IMR-90 (cell line): ENCODE results near the gene NKPD1. TPM values are rescaled to one million over a fixed set of nuclear protein-coding genes. Genes with fewer than 3 reads are reported as not detected.
A peak's percentile ranks its signal among the peaks of the same experiment; 100 is the strongest.

Experiments
- ATAC-seq: fragments of 200-7000 bp; cut with Tn5 transposase; 2 replicates; pipeline ENCODE4 v1.9.1; 2020; ENCODE audit warnings: low read depth, mild to moderate bottlenecking, moderate library complexity
- BruUV-seq: library from RNA; stranded (reverse); fragments of 400-500 nt; replicated peaks from 2 replicates; lab custom pipeline; 2021; lab: Mats Ljungman, UMichigan
- CTCF ChIA-PET: fragments of 300-600 bp; formaldehyde crosslinking; extraction: SDS; loops from one replicate; lab custom pipeline; 2021; ENCODE audit warnings: antibody characterized with exemption; lab: Yijun Ruan, JAX
- POLR2A ChIA-PET: fragments of 300-600 bp; sonication (Branson Sonifier 250); formaldehyde crosslinking; loops from one replicate; lab custom pipeline; 2022; ENCODE audit warnings: antibody characterized with exemption; ENCODE audit not compliant: unreplicated experiment; lab: Charles Lee
- DNase-seq: peaks from one replicate; pipeline ENCODE4 v3.0.0; 2013
- H2AFZ ChIP-seq: replicated peaks from 2 replicates; pipeline ENCODE3; 2013; ENCODE audit warnings: low read length, mild to moderate bottlenecking; ENCODE audit not compliant: poor library complexity
- H2AK5ac ChIP-seq: 2 replicates; pipeline ENCODE4 v1.6.1; 2013; ENCODE audit warnings: low read depth, low read length, inconsistent platforms
- H2AK9ac ChIP-seq: replicated peaks from 2 replicates; pipeline ENCODE3; 2013; ENCODE audit warnings: mild to moderate bottlenecking, low read depth, low read length, moderate library complexity; ENCODE audit not compliant: poor library complexity
- H2BK120ac ChIP-seq: 2 replicates; pipeline ENCODE4 v1.6.1; 2013; ENCODE audit warnings: low read depth, low read length, inconsistent platforms
- H2BK15ac ChIP-seq: 3 replicates; pipeline ENCODE4 v1.6.1; 2013; ENCODE audit warnings: low read depth, low read length, inconsistent platforms
- H2BK20ac ChIP-seq: 2 replicates; pipeline ENCODE4 v1.6.1; 2013; ENCODE audit warnings: low read depth, mild to moderate bottlenecking, inconsistent platforms, low read length, moderate library complexity
- H2BK5ac ChIP-seq: 2 replicates; pipeline ENCODE4 v1.6.1; 2013; ENCODE audit warnings: mild to moderate bottlenecking, low read depth, low read length, inconsistent platforms; ENCODE audit not compliant: poor library complexity, severe bottlenecking
- H3K14ac ChIP-seq: replicated peaks from 2 replicates; pipeline ENCODE4 v1.6.1; 2013; ENCODE audit warnings: low read depth, low read length, inconsistent platforms
- H3K18ac ChIP-seq: 2 replicates; pipeline ENCODE4 v1.6.1; 2013; ENCODE audit warnings: low read depth, low read length, control low read depth
- H3K23ac ChIP-seq: 2 replicates; pipeline ENCODE4 v1.6.1; 2013; ENCODE audit warnings: low read depth, low read length, inconsistent platforms
- H3K27ac ChIP-seq: 2 replicates; pipeline ENCODE4 v1.5.1; 2013; ENCODE audit warnings: mild to moderate bottlenecking, control low read depth, low read length; ENCODE audit not compliant: insufficient read depth
- H3K27me3 ChIP-seq: 2 replicates; pipeline ENCODE4 v1.6.1; 2013; ENCODE audit warnings: low read length; ENCODE audit not compliant: control insufficient read depth, insufficient read depth
- H3K36me3 ChIP-seq: 2 replicates; pipeline ENCODE4 v1.6.1; 2013; ENCODE audit warnings: low read length, mixed read lengths; ENCODE audit not compliant: control insufficient read depth, insufficient read depth
- H3K4ac ChIP-seq: 2 replicates; pipeline ENCODE4 v1.6.1; 2013; ENCODE audit warnings: low read depth, low read length, inconsistent platforms
- H3K4me1 ChIP-seq: 2 replicates; pipeline ENCODE4 v1.6.1; 2013; ENCODE audit warnings: low read length, mixed read lengths; ENCODE audit not compliant: control insufficient read depth, insufficient read depth
- H3K4me2 ChIP-seq: 2 replicates; pipeline ENCODE4 v1.6.1; 2013; ENCODE audit warnings: low read depth, mild to moderate bottlenecking, control low read depth, low read length, moderate library complexity
- H3K4me3 ChIP-seq: 2 replicates; pipeline ENCODE4 v1.5.1; 2013; ENCODE audit warnings: low read depth, mild to moderate bottlenecking, control low read depth, low read length, moderate library complexity; ENCODE audit not compliant: insufficient read depth
- H3K56ac ChIP-seq: 2 replicates; pipeline ENCODE4 v1.6.1; 2013; ENCODE audit warnings: low read length, inconsistent platforms; ENCODE audit not compliant: insufficient read depth; ENCODE audit errors: extremely low read depth
- H3K79me1 ChIP-seq, 2 experiments: 2 replicates each; pipeline ENCODE4 v1.6.1; 2013; ENCODE audit warnings: low read length in 2 of 2, inconsistent platforms in 1 of 2, low read depth in 1 of 2
- H3K9ac ChIP-seq: 2 replicates; pipeline ENCODE4 v1.6.1; 2013; ENCODE audit warnings: low read depth, low read length, control low read depth
- H3K9me1 ChIP-seq: 2 replicates; pipeline ENCODE4 v1.6.1; 2013; ENCODE audit warnings: low read length, inconsistent platforms; ENCODE audit not compliant: insufficient read depth
- H3K9me3 ChIP-seq: 2 replicates; pipeline ENCODE4 v1.6.1; 2013; ENCODE audit warnings: low read length; ENCODE audit not compliant: control insufficient read depth, insufficient read depth
- H4K20me1 ChIP-seq: 2 replicates; pipeline ENCODE4 v1.6.1; 2013; ENCODE audit warnings: low read length, inconsistent platforms; ENCODE audit not compliant: insufficient read depth
- H4K5ac ChIP-seq: 2 replicates; pipeline ENCODE4 v1.6.1; 2013; ENCODE audit warnings: mild to moderate bottlenecking, low read depth, low read length, control low read depth
- H4K8ac ChIP-seq, 2 experiments: 2 replicates each; pipeline ENCODE4 v1.6.1; 2013; ENCODE audit warnings: low read depth in 2 of 2, low read length in 2 of 2, control low read depth in 1 of 2, inconsistent platforms in 1 of 2
- H4K91ac ChIP-seq: 2 replicates; pipeline ENCODE4 v1.6.1; 2013; ENCODE audit warnings: low read depth, low read length, inconsistent platforms; ENCODE audit not compliant: insufficient read depth
- BHLHE40 ChIP-seq: fragments of 150-350 bp; IDR thresholded peaks from 2 replicates; pipeline ENCODE4 v1.6.1; 2016; ENCODE audit warnings: mild to moderate bottlenecking, low read depth, low read length
- CEBPB ChIP-seq: IDR thresholded peaks from 2 replicates; pipeline ENCODE4 v1.6.1; 2012; ENCODE audit warnings: low read depth, low read length, improper control_type of control experiment
- CHD1 ChIP-seq: IDR thresholded peaks from 2 replicates; pipeline ENCODE4 v1.6.1; 2012; ENCODE audit warnings: low read depth, low read length, improper control_type of control experiment
- FOS ChIP-seq: fragments of 150-350 bp; IDR thresholded peaks from 2 replicates; pipeline ENCODE4 v1.6.1; 2016; ENCODE audit warnings: low read depth, low read length
- MAFK ChIP-seq: IDR thresholded peaks from 2 replicates; pipeline ENCODE4 v1.6.1; 2012; ENCODE audit warnings: low read depth, low read length, improper control_type of control experiment
- MAZ ChIP-seq: IDR thresholded peaks from 2 replicates; pipeline ENCODE4 v1.6.1; 2012; ENCODE audit warnings: low read depth, mild to moderate bottlenecking, low read length, improper control_type of control experiment, moderate library complexity, borderline replicate concordance
- NFE2L2 ChIP-seq: fragments of 150-350 bp; IDR thresholded peaks from 2 replicates; pipeline ENCODE4 v1.6.1; 2016; ENCODE audit warnings: low read depth, mild to moderate bottlenecking, low read length
- POLR2A ChIP-seq: IDR thresholded peaks from 2 replicates; pipeline ENCODE4 v1.6.1; 2012; ENCODE audit warnings: mild to moderate bottlenecking, low read depth, low read length
- SMC3 ChIP-seq: fragments of 150-350 bp; IDR thresholded peaks from 2 replicates; pipeline ENCODE4 v1.6.1; 2016; ENCODE audit warnings: low read depth, mild to moderate bottlenecking, antibody characterized with exemption, low read length, moderate library complexity
- WGBS, 2 experiments: methylation state at CpG; one replicate each; pipeline versions ENCODE4 v1.1.5 to v1.1.7; 2013; ENCODE audit warnings: missing lambda C conversion rate in 2 of 2; ENCODE audit not compliant: insufficient read length in 1 of 2; ENCODE audit errors: extremely low coverage in 2 of 2; 5-methylcytosine and 5-hydroxymethylcytosine counted together
- dilution Hi-C: fragments of 300-500 bp; cut with HindIII; formaldehyde crosslinking; loops from one replicate; pipeline ENCODE4 v1.14.3; 2018; ENCODE audit warnings: low sequenced_read_pairs; ENCODE audit not compliant: unreplicated experiment
- in situ Hi-C: fragments of 300-500 bp; cut with MboI; formaldehyde crosslinking; loops from 3 replicates; pipeline ENCODE4 v1.14.3; 2019; ENCODE audit warnings: low sequenced_read_pairs, inconsistent platforms, mixed read lengths
- intact Hi-C: fragments of 100-400 bp; cut with micrococcal nuclease; formaldehyde crosslinking; loops from 2 replicates; pipeline ENCODE4 v1.10.0; 2022
- polyA plus RNA-seq, 3 experiments: library from polyadenylated mRNA; depleted of rRNA; stranded (reverse); fragments of >200 nt; gene quantifications; 2 replicates each; pipeline ENCODE4 v1.2.3, GENCODE V29; 2012; ENCODE audit warnings: low replicate concordance in 1 of 3
- total RNA-seq: library from RNA; depleted of rRNA; stranded (reverse); fragments of >200 nt; gene quantifications from 2 replicates; pipeline ENCODE4 v1.2.3, GENCODE V29; 2012
- TF ChIP-seq, protein P1 (sequence below): fragments of 150-350 bp; IDR thresholded peaks from 2 replicates; pipeline ENCODE4 v1.6.1; 2017; ENCODE audit warnings: mild to moderate bottlenecking, antibody characterized with exemption, low read length, low read depth
- TF ChIP-seq, protein P2 (sequence below): conservative IDR thresholded peaks from 2 replicates; pipeline ENCODE4 v1.5.1; 2012; ENCODE audit warnings: mild to moderate bottlenecking, low read depth, low read length, improper control_type of control experiment
- TF ChIP-seq, protein P3 (sequence below): fragments of 150-350 bp; IDR thresholded peaks from 2 replicates; pipeline ENCODE4 v1.6.1; 2016; ENCODE audit warnings: low read depth, mild to moderate bottlenecking, low read length, moderate library complexity, borderline replicate concordance

The NKPD1 gene
- total and polyA plus RNA-seq, 2 of the 4 experiments (the other 2 are of a cell fraction): under 0.01 to 0.09 TPM

DNA sequence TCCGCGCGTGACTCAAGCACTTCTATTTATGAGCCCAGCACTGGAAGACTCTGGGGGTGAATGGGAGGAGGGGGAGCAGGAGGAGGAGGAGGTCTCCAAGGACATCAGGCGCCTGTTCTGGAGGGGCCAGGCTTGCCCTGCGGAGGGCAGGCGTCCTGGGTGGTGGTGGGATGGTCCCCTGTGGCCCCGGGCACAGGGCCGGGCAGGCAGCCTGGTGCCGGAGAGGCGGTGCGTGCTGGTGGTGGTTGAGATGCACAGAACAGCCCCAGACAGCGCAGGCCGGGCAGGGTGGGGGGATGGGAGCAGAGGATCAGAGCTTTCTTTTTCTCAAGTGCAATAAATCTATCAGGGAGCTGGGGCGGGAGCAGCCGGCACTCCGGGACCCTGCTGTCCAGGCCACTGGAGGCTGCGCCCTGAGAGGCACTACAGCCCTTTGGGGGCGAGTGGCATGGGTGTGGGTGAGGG is 14.0 kb downstream of the NKPD1 start (continued):
- TF ChIP-seq FOS (no peak), SMC3 (no peak)
- TF ChIP-seq, protein P1, sequence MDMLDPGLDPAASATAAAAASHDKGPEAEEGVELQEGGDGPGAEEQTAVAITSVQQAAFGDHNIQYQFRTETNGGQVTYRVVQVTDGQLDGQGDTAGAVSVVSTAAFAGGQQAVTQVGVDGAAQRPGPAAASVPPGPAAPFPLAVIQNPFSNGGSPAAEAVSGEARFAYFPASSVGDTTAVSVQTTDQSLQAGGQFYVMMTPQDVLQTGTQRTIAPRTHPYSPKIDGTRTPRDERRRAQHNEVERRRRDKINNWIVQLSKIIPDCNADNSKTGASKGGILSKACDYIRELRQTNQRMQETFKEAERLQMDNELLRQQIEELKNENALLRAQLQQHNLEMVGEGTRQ: no peak

DNA sequence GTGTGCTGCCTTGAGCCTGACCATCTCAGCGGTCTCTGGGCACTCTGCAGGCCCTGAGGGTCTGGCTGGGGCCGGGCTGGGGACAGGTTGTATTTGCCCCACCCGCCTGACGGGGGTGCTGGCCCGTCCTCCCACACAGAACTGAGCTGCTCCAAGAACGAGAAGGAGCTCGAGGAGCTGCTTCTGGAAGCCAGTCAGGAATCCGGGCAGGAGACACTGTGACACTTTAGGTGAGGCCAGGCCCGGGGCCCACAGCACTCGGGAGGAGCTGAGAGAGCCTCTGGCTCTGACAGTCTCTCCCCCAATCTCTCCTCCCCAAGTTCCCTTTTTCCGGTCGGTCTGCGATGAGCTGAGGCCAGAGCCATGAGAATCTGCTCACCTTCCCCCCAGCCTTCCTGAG is 14.5 kb downstream of the NKPD1 start:
- Histone ChIP-seq H3K9me3 (no peaks in the 10 kb centered on the region), H3K4ac (no peak overlapping the region), H3K23ac (no peak overlapping the region), H2BK5ac (no peak overlapping the region), H2BK15ac (no peak overlapping the region), H4K91ac (no peak overlapping the region), H3K18ac (no peak overlapping the region), H2AK9ac (peak overlapping the region; percentile 42), H3K14ac (no peak overlapping the region), H3K27ac (no peak overlapping the region), H3K79me1 (peaks cover 0 to 4% of the 10 kb centered on the region in 2 experiments; a peak in 1 of 4 replicates), H4K20me1 (no peaks in the 10 kb centered on the region; the same call in 1 of the 2 replicates), H2AK5ac (no peak overlapping the region), H3K4me2 (no peak overlapping the region), H3K27me3 (no peaks in the 10 kb centered on the region; the same call in 1 of the 2 replicates), H2BK20ac (no peak overlapping the region), H4K5ac (no peak overlapping the region), H4K8ac (no peak overlapping the region), H3K56ac (no peak overlapping the region), H3K4me3 (no peak overlapping the region), H3K4me1 (peaks cover 2% of the 10 kb centered on the region; the same call in 1 of the 2 replicates), H3K36me3 (peaks cover 41% of the 10 kb centered on the region), H2BK120ac (no peak overlapping the region), H2AFZ (no peak overlapping the region), H3K9ac (no peak overlapping the region), H3K9me1 (no peaks in the 10 kb centered on the region; the same call in 1 of the 2 replicates)
- in situ Hi-C loops (no loop called here), dilution Hi-C loops (no loop called here), intact Hi-C loops (no loop called here)
- BruUV-seq: no TSS peak
- no peak for ATAC-seq
- ChIA-PET CTCF (interaction anchor here (1.6 kb wide), 1 partner anchor 32 kb away, joined by 4 read pairs; the partner anchor contains the start of gene BLOC1S3), POLR2A (interaction anchor here (0.5 kb wide), 1 partner anchor 117 kb away, joined by 3 read pairs; no protein-coding TSS in a partner anchor)
- no peak for DNase-seq
- 78% methylated on average over 6 of the region's 13 CpGs; no CpG with 5 or more reads in 1 of the 2 experiments for WGBS, 2 experiments
- TF ChIP-seq CEBPB: no peak
- TF ChIP-seq, protein P2, sequence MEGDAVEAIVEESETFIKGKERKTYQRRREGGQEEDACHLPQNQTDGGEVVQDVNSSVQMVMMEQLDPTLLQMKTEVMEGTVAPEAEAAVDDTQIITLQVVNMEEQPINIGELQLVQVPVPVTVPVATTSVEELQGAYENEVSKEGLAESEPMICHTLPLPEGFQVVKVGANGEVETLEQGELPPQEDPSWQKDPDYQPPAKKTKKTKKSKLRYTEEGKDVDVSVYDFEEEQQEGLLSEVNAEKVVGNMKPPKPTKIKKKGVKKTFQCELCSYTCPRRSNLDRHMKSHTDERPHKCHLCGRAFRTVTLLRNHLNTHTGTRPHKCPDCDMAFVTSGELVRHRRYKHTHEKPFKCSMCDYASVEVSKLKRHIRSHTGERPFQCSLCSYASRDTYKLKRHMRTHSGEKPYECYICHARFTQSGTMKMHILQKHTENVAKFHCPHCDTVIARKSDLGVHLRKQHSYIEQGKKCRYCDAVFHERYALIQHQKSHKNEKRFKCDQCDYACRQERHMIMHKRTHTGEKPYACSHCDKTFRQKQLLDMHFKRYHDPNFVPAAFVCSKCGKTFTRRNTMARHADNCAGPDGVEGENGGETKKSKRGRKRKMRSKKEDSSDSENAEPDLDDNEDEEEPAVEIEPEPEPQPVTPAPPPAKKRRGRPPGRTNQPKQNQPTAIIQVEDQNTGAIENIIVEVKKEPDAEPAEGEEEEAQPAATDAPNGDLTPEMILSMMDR: no peak
- TF ChIP-seq NFE2L2: no peak
- no peak for TF ChIP-seq FOS
- TF ChIP-seq CHD1: no peak
- no peak for TF ChIP-seq MAFK
- TF ChIP-seq BHLHE40: no peak
- TF ChIP-seq, protein P3, sequence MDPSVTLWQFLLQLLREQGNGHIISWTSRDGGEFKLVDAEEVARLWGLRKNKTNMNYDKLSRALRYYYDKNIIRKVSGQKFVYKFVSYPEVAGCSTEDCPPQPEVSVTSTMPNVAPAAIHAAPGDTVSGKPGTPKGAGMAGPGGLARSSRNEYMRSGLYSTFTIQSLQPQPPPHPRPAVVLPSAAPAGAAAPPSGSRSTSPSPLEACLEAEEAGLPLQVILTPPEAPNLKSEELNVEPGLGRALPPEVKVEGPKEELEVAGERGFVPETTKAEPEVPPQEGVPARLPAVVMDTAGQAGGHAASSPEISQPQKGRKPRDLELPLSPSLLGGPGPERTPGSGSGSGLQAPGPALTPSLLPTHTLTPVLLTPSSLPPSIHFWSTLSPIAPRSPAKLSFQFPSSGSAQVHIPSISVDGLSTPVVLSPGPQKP: no peak
- TF ChIP-seq, protein P1: no peak
- no peak for TF ChIP-seq MAZ
- TF ChIP-seq POLR2A: no peak
